Fibroblast of lung (primary cell): ENCODE results near the gene KIAA0930. TPM values are rescaled to one million over a fixed set of nuclear protein-coding genes. Genes with fewer than 3 reads are reported as not detected.

Experiments used
- DNase-seq, 2 donors: peaks; one replicate each; pipeline versions ENCODE4 v3.0.0 to v3.0.0-alpha.2; 2010; ENCODE audit warnings: low read depth in 2 of 2
- H2AFZ ChIP-seq: 2 replicates; pipeline ENCODE4 v1.5.1; 2012; ENCODE audit warnings: low read length, control low read depth, inconsistent platforms
- H3K27ac ChIP-seq: 2 replicates; pipeline ENCODE4 v1.5.1; 2011; ENCODE audit warnings: low read length, control low read depth; ENCODE audit not compliant: insufficient read depth
- H3K27me3 ChIP-seq: 2 replicates; pipeline ENCODE4 v1.5.1; 2011; ENCODE audit warnings: mild to moderate bottlenecking, low read length; ENCODE audit not compliant: control insufficient read depth, insufficient read depth
- H3K36me3 ChIP-seq: 2 replicates; pipeline ENCODE4 v1.5.1; 2011; ENCODE audit warnings: low read length; ENCODE audit not compliant: control insufficient read depth, insufficient read depth
- H3K4me1 ChIP-seq: 2 replicates; pipeline ENCODE4 v1.5.1; 2011; ENCODE audit warnings: low read length; ENCODE audit not compliant: control insufficient read depth, insufficient read depth; ENCODE audit errors: extremely low read depth
- H3K4me2 ChIP-seq: 2 replicates; pipeline ENCODE4 v1.5.1; 2011; ENCODE audit warnings: low read length, control low read depth; ENCODE audit not compliant: insufficient read depth; ENCODE audit errors: extremely low read depth
- H3K4me3 ChIP-seq, 4 experiments: fragments of 200-600 bp in 1 of 4; sonication (generic) in 1 of 4; replicated peaks in 1 of 4; 2 replicates each; pipeline ENCODE4 v1.5.1; 2011 to 2016; ENCODE audit warnings: low read length in 4 of 4, low read depth in 3 of 4, mild to moderate bottlenecking in 3 of 4, control low read depth in 2 of 4, inconsistent platforms in 1 of 4, mixed read lengths in 1 of 4; ENCODE audit not compliant: insufficient read depth in 1 of 4; ENCODE audit errors: control extremely low read depth in 1 of 4
- H3K79me2 ChIP-seq: 2 replicates; pipeline ENCODE4 v1.5.1; 2012; ENCODE audit warnings: mild to moderate bottlenecking, low read length, inconsistent platforms; ENCODE audit not compliant: control insufficient read depth, insufficient read depth
- H3K9ac ChIP-seq: 2 replicates; pipeline ENCODE4 v1.5.1; 2011; ENCODE audit warnings: mild to moderate bottlenecking, low read length, control low read depth; ENCODE audit not compliant: insufficient read depth
- H3K9me3 ChIP-seq: 2 replicates; pipeline ENCODE4 v1.5.1; 2012; ENCODE audit warnings: low read depth, low read length; ENCODE audit not compliant: control insufficient read depth, insufficient read depth
- H4K20me1 ChIP-seq: 2 replicates; pipeline ENCODE4 v1.5.1; 2011; ENCODE audit warnings: low read length; ENCODE audit not compliant: control insufficient read depth, insufficient read depth; ENCODE audit errors: extremely low read depth
- CTCF ChIP-seq, 2 donors: IDR thresholded peaks in 1 of 2; conservative IDR thresholded peaks in 1 of 2; 1 replicate in 1 of 2; 2 replicates in 1 of 2; pipeline ENCODE4 v1.5.1; 2011 to 2012; ENCODE audit warnings: low read length in 2 of 2, control low read depth in 1 of 2, inconsistent platforms in 1 of 2, low read depth in 1 of 2, mild to moderate bottlenecking in 1 of 2
- EZH2 ChIP-seq: IDR thresholded peaks from 2 replicates; pipeline ENCODE4 v1.5.1; 2012; ENCODE audit warnings: low read length, control low read depth, mild to moderate bottlenecking; ENCODE audit errors: missing control alignments
- polyA plus RNA-seq, 2 donors: library from polyadenylated mRNA; depleted of rRNA in 1 of 2; stranded (reverse) in 1 of 2; unstranded in 1 of 2; fragments of >200 nt; gene quantifications; 2 replicates each; pipeline ENCODE4 v1.2.1, GENCODE V29; 2011 to 2012; ENCODE audit warnings: missing spikeins in 1 of 2
- total RNA-seq: library from RNA; depleted of rRNA; stranded (reverse); fragments of >200 nt; gene quantifications from 2 replicates; pipeline ENCODE4 v1.2.1, GENCODE V29; 2014

Gene KIAA0930
- total and polyA plus RNA-seq, 2 donors (not counting 1 experiment from before 2014, with no cell fraction given): 28.2 to 30.9 TPM

- Histone ChIP-seq H3K36me3 (peaks cover 3% of the 10 kb centered on the region), H3K27me3 (no peaks in the 10 kb centered on the region), H3K79me2 (peaks cover 13% of the 10 kb centered on the region), H3K4me2 (no peak overlapping the region), H3K9ac (no peak overlapping the region), H3K4me3 (no peak overlapping the region), H2AFZ (no peak overlapping the region), H3K27ac (no peak overlapping the region), H3K4me1 (peaks cover 5% of the 10 kb centered on the region), H3K9me3 (no peaks in the 10 kb centered on the region), H4K20me1 (no peaks in the 10 kb centered on the region)
- DNase-seq: no peak
- no peak for TF ChIP-seq CTCF (conservative IDR thresholded peaks at IDR 0.05 in 1 of 2, IDR thresholded peaks at IDR 0.05 in 1 of 2; ENCODE audit: low read depth in 1 of 2, low read length in 2 of 2)
- TF ChIP-seq EZH2: no peak
Measured at GRCh38 chr22:45157907-45158306, 82.8 kb downstream of the KIAA0930 start.

- H3K36me3 ChIP-seq: peaks cover 3% of the 10 kb centered on the region
- TF ChIP-seq CTCF (conservative IDR thresholded peaks at IDR 0.05 in 1 of 2, IDR thresholded peaks at IDR 0.05 in 1 of 2; ENCODE audit: low read depth in 1 of 2, low read length in 2 of 2) (no peak), EZH2 (no peak)
- H3K9me3 ChIP-seq: no peaks in the 10 kb centered on the region
- peaks cover 5% of the 10 kb centered on the region for H3K4me1 ChIP-seq
- no peak overlapping the region for H3K27ac ChIP-seq
- no peak overlapping the region for H2AFZ ChIP-seq
- H3K27me3 ChIP-seq: no peaks in the 10 kb centered on the region
- peak in 1 of 2 donors; percentile 68 for DNase-seq
- no peak overlapping the region for H3K4me3 ChIP-seq
- no peaks in the 10 kb centered on the region for H4K20me1 ChIP-seq
- no peak overlapping the region for H3K4me2 ChIP-seq
- peaks cover 3% of the 10 kb centered on the region for H3K79me2 ChIP-seq
- no peak overlapping the region for H3K9ac ChIP-seq
Measured at GRCh38 chr22:45155050-45155840, 85.4 kb downstream of the KIAA0930 start.

- H3K4me2 ChIP-seq: no peak overlapping the region
- no peak overlapping the region for H2AFZ ChIP-seq
- TF ChIP-seq EZH2: no peak
- TF ChIP-seq CTCF (conservative IDR thresholded peaks at IDR 0.05 in 1 of 2, IDR thresholded peaks at IDR 0.05 in 1 of 2; ENCODE audit: low read depth in 1 of 2, low read length in 2 of 2): no peak
- no peaks in the 10 kb centered on the region for H3K9me3 ChIP-seq
- no peak overlapping the region for H3K27ac ChIP-seq
- no peaks in the 10 kb centered on the region for H3K27me3 ChIP-seq
- H3K79me2 ChIP-seq: peaks cover 1% of the 10 kb centered on the region
- no peaks in the 10 kb centered on the region for H4K20me1 ChIP-seq
- H3K36me3 ChIP-seq: peaks cover 3% of the 10 kb centered on the region
- H3K9ac ChIP-seq: no peak overlapping the region
- peak; percentile 11 to 65 for DNase-seq
- H3K4me3 ChIP-seq: no peak overlapping the region
- peaks cover 6% of the 10 kb centered on the region for H3K4me1 ChIP-seq
Measured at GRCh38 chr22:45154383-45154782, 86.3 kb downstream of the KIAA0930 start.
